Vein endothelial cell (primary cell): ENCODE data around the gene ITM2B. TPM values are rescaled to one million over a fixed set of nuclear protein-coding genes. Genes with fewer than 3 reads are reported as not detected.

Experiments used
- total RNA-seq: library from RNA; depleted of rRNA; stranded (reverse); fragments of >200 nt; gene quantifications from 2 replicates; pipeline ENCODE4 v1.2.3, GENCODE V29; 2012

Gene ITM2B
- 250 and 251 TPM in 2 replicates for total RNA-seq

GRCh38 chr13:48233046-48233888 lies at the start of gene ITM2B:
TSS of gene ITM2B (plus strand) at chr13:48233206. CDS start at chr13:48233361, 155 bp downstream.

DNA sequence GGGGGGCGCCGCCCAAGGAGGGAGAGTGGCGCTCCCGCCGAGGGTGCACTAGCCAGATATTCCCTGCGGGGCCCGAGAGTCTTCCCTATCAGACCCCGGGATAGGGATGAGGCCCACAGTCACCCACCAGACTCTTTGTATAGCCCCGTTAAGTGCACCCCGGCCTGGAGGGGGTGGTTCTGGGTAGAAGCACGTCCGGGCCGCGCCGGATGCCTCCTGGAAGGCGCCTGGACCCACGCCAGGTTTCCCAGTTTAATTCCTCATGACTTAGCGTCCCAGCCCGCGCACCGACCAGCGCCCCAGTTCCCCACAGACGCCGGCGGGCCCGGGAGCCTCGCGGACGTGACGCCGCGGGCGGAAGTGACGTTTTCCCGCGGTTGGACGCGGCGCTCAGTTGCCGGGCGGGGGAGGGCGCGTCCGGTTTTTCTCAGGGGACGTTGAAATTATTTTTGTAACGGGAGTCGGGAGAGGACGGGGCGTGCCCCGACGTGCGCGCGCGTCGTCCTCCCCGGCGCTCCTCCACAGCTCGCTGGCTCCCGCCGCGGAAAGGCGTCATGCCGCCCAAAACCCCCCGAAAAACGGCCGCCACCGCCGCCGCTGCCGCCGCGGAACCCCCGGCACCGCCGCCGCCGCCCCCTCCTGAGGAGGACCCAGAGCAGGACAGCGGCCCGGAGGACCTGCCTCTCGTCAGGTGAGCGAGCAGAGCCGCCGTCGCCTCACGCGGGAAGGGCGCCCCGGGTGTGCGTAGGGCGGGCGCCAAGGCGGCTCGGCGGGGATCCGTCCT lies 70.5 kb downstream of the ITM2B start, which contains the start of gene RB1:
Gene RB1 (plus strand): TSS at position 393 of the 784 bp plus-strand sequence. CDS start 162 bp downstream, at position 555.

Other genes with a start within 250 kb of the ITM2B start
- gene SUCLA2, start 231.9 kb upstream of the ITM2B start, total RNA-seq: 26.1 and 36.5 TPM in 2 replicates
- gene NUDT15, start 195.5 kb upstream of the ITM2B start, total RNA-seq: 11.4 and 23.1 TPM in 2 replicates
- gene MED4, start 138.1 kb upstream of the ITM2B start, total RNA-seq: 23.5 and 26.7 TPM in 2 replicates
- gene RB1, start 70.5 kb downstream of the ITM2B start, total RNA-seq: 34.6 and 37.3 TPM in 2 replicates
- 28.9 and 29.7 TPM in 2 replicates for gene LPAR6, start 179.9 kb downstream of the ITM2B start, total RNA-seq